IMR-90 (cell line): ENCODE results near the gene IL36G. TPM values are rescaled to one million over a fixed set of nuclear protein-coding genes. Genes with fewer than 3 reads are reported as not detected.

Experiments
- ATAC-seq: fragments of 200-7000 bp; cut with Tn5 transposase; 2 replicates; pipeline ENCODE4 v1.9.1; 2020; ENCODE audit warnings: low read depth, mild to moderate bottlenecking, moderate library complexity
- BruUV-seq: library from RNA; stranded (reverse); fragments of 400-500 nt; replicated peaks from 2 replicates; lab custom pipeline; 2021; lab: Mats Ljungman, UMichigan
- CTCF ChIA-PET: fragments of 300-600 bp; formaldehyde crosslinking; extraction: SDS; loops from one replicate; lab custom pipeline; 2021; ENCODE audit warnings: antibody characterized with exemption; lab: Yijun Ruan, JAX
- POLR2A ChIA-PET: fragments of 300-600 bp; sonication (Branson Sonifier 250); formaldehyde crosslinking; loops from one replicate; lab custom pipeline; 2022; ENCODE audit warnings: antibody characterized with exemption; ENCODE audit not compliant: unreplicated experiment; lab: Charles Lee
- DNase-seq: peaks from one replicate; pipeline ENCODE4 v3.0.0; 2013
- H2AFZ ChIP-seq: replicated peaks from 2 replicates; pipeline ENCODE3; 2013; ENCODE audit warnings: low read length, mild to moderate bottlenecking; ENCODE audit not compliant: poor library complexity
- H2AK5ac ChIP-seq: 2 replicates; pipeline ENCODE4 v1.6.1; 2013; ENCODE audit warnings: low read depth, low read length, inconsistent platforms
- H2AK9ac ChIP-seq: replicated peaks from 2 replicates; pipeline ENCODE3; 2013; ENCODE audit warnings: mild to moderate bottlenecking, low read depth, low read length, moderate library complexity; ENCODE audit not compliant: poor library complexity
- H2BK120ac ChIP-seq: 2 replicates; pipeline ENCODE4 v1.6.1; 2013; ENCODE audit warnings: low read depth, low read length, inconsistent platforms
- H2BK15ac ChIP-seq: 3 replicates; pipeline ENCODE4 v1.6.1; 2013; ENCODE audit warnings: low read depth, low read length, inconsistent platforms
- H2BK20ac ChIP-seq: 2 replicates; pipeline ENCODE4 v1.6.1; 2013; ENCODE audit warnings: low read depth, mild to moderate bottlenecking, inconsistent platforms, low read length, moderate library complexity
- H2BK5ac ChIP-seq: 2 replicates; pipeline ENCODE4 v1.6.1; 2013; ENCODE audit warnings: mild to moderate bottlenecking, low read depth, low read length, inconsistent platforms; ENCODE audit not compliant: poor library complexity, severe bottlenecking
- H3K14ac ChIP-seq: replicated peaks from 2 replicates; pipeline ENCODE4 v1.6.1; 2013; ENCODE audit warnings: low read depth, low read length, inconsistent platforms
- H3K18ac ChIP-seq: 2 replicates; pipeline ENCODE4 v1.6.1; 2013; ENCODE audit warnings: low read depth, low read length, control low read depth
- H3K23ac ChIP-seq: 2 replicates; pipeline ENCODE4 v1.6.1; 2013; ENCODE audit warnings: low read depth, low read length, inconsistent platforms
- H3K27ac ChIP-seq: 2 replicates; pipeline ENCODE4 v1.5.1; 2013; ENCODE audit warnings: mild to moderate bottlenecking, control low read depth, low read length; ENCODE audit not compliant: insufficient read depth
- H3K27me3 ChIP-seq: 2 replicates; pipeline ENCODE4 v1.6.1; 2013; ENCODE audit warnings: low read length; ENCODE audit not compliant: control insufficient read depth, insufficient read depth
- H3K36me3 ChIP-seq: 2 replicates; pipeline ENCODE4 v1.6.1; 2013; ENCODE audit warnings: low read length, mixed read lengths; ENCODE audit not compliant: control insufficient read depth, insufficient read depth
- H3K4ac ChIP-seq: 2 replicates; pipeline ENCODE4 v1.6.1; 2013; ENCODE audit warnings: low read depth, low read length, inconsistent platforms
- H3K4me1 ChIP-seq: 2 replicates; pipeline ENCODE4 v1.6.1; 2013; ENCODE audit warnings: low read length, mixed read lengths; ENCODE audit not compliant: control insufficient read depth, insufficient read depth
- H3K4me2 ChIP-seq: 2 replicates; pipeline ENCODE4 v1.6.1; 2013; ENCODE audit warnings: low read depth, mild to moderate bottlenecking, control low read depth, low read length, moderate library complexity
- H3K4me3 ChIP-seq: 2 replicates; pipeline ENCODE4 v1.5.1; 2013; ENCODE audit warnings: low read depth, mild to moderate bottlenecking, control low read depth, low read length, moderate library complexity; ENCODE audit not compliant: insufficient read depth
- H3K56ac ChIP-seq: 2 replicates; pipeline ENCODE4 v1.6.1; 2013; ENCODE audit warnings: low read length, inconsistent platforms; ENCODE audit not compliant: insufficient read depth; ENCODE audit errors: extremely low read depth
- H3K79me1 ChIP-seq, 2 experiments: 2 replicates each; pipeline ENCODE4 v1.6.1; 2013; ENCODE audit warnings: low read length in 2 of 2, inconsistent platforms in 1 of 2, low read depth in 1 of 2
- H3K9ac ChIP-seq: 2 replicates; pipeline ENCODE4 v1.6.1; 2013; ENCODE audit warnings: low read depth, low read length, control low read depth
- H3K9me1 ChIP-seq: 2 replicates; pipeline ENCODE4 v1.6.1; 2013; ENCODE audit warnings: low read length, inconsistent platforms; ENCODE audit not compliant: insufficient read depth
- H3K9me3 ChIP-seq: 2 replicates; pipeline ENCODE4 v1.6.1; 2013; ENCODE audit warnings: low read length; ENCODE audit not compliant: control insufficient read depth, insufficient read depth
- H4K20me1 ChIP-seq: 2 replicates; pipeline ENCODE4 v1.6.1; 2013; ENCODE audit warnings: low read length, inconsistent platforms; ENCODE audit not compliant: insufficient read depth
- H4K5ac ChIP-seq: 2 replicates; pipeline ENCODE4 v1.6.1; 2013; ENCODE audit warnings: mild to moderate bottlenecking, low read depth, low read length, control low read depth
- H4K8ac ChIP-seq, 2 experiments: 2 replicates each; pipeline ENCODE4 v1.6.1; 2013; ENCODE audit warnings: low read depth in 2 of 2, low read length in 2 of 2, control low read depth in 1 of 2, inconsistent platforms in 1 of 2
- H4K91ac ChIP-seq: 2 replicates; pipeline ENCODE4 v1.6.1; 2013; ENCODE audit warnings: low read depth, low read length, inconsistent platforms; ENCODE audit not compliant: insufficient read depth
- CHD1 ChIP-seq: IDR thresholded peaks from 2 replicates; pipeline ENCODE4 v1.6.1; 2012; ENCODE audit warnings: low read depth, low read length, improper control_type of control experiment
- CTCF ChIP-seq: conservative IDR thresholded peaks from 2 replicates; pipeline ENCODE4 v1.5.1; 2012; ENCODE audit warnings: mild to moderate bottlenecking, low read depth, low read length, improper control_type of control experiment
- POLR2A ChIP-seq: IDR thresholded peaks from 2 replicates; pipeline ENCODE4 v1.6.1; 2012; ENCODE audit warnings: mild to moderate bottlenecking, low read depth, low read length
- RAD21 ChIP-seq: IDR thresholded peaks from 2 replicates; pipeline ENCODE4 v1.6.1; 2012; ENCODE audit warnings: low read length, improper control_type of control experiment
- WGBS, 2 experiments: methylation state at CpG; one replicate each; pipeline versions ENCODE4 v1.1.5 to v1.1.7; 2013; ENCODE audit warnings: missing lambda C conversion rate in 2 of 2; ENCODE audit not compliant: insufficient read length in 1 of 2; ENCODE audit errors: extremely low coverage in 2 of 2; 5-methylcytosine and 5-hydroxymethylcytosine counted together
- dilution Hi-C: fragments of 300-500 bp; cut with HindIII; formaldehyde crosslinking; loops from one replicate; pipeline ENCODE4 v1.14.3; 2018; ENCODE audit warnings: low sequenced_read_pairs; ENCODE audit not compliant: unreplicated experiment
- in situ Hi-C: fragments of 300-500 bp; cut with MboI; formaldehyde crosslinking; loops from 3 replicates; pipeline ENCODE4 v1.14.3; 2019; ENCODE audit warnings: low sequenced_read_pairs, inconsistent platforms, mixed read lengths
- intact Hi-C: fragments of 100-400 bp; cut with micrococcal nuclease; formaldehyde crosslinking; loops from 2 replicates; pipeline ENCODE4 v1.10.0; 2022
- polyA plus RNA-seq, 3 experiments: library from polyadenylated mRNA; depleted of rRNA; stranded (reverse); fragments of >200 nt; gene quantifications; 2 replicates each; pipeline ENCODE4 v1.2.3, GENCODE V29; 2012; ENCODE audit warnings: low replicate concordance in 1 of 3
- total RNA-seq: library from RNA; depleted of rRNA; stranded (reverse); fragments of >200 nt; gene quantifications from 2 replicates; pipeline ENCODE4 v1.2.3, GENCODE V29; 2012

IL36G gene
- total and polyA plus RNA-seq, 2 of the 4 experiments (the other 2 are of a cell fraction) = not detected

GRCh38 chr2:112946086-112946485, 31.7 kb upstream of the IL36G start:
- CTCF ChIA-PET = no interaction called here
- dilution Hi-C loops (no loop called here), in situ Hi-C loops (loop anchor here (5.0 to 10.0 kb wide), 2 partner anchors 194 to 321 kb away; no protein-coding TSS in a partner anchor), intact Hi-C loops (loop anchor here (10.0 kb wide), 1 partner anchor 321 kb away; no protein-coding TSS in a partner anchor)
- no peak overlapping the region for H4K8ac ChIP-seq
- no peak overlapping the region for H3K9ac ChIP-seq
- no peaks in the 10 kb centered on the region for H4K20me1 ChIP-seq
- no peak overlapping the region for H3K23ac ChIP-seq
- TF ChIP-seq CTCF = no peak
- TF ChIP-seq CHD1 = no peak
- TF ChIP-seq RAD21 = no peak
- TF ChIP-seq POLR2A = no peak
- peaks cover 21% of the 10 kb centered on the region for H3K27me3 ChIP-seq
- H3K4me3 ChIP-seq = no peak overlapping the region
- no peak overlapping the region for H3K27ac ChIP-seq
- DNase-seq = no peak
- H4K91ac ChIP-seq = no peak overlapping the region
- peaks cover 12% of the 10 kb centered on the region for H3K9me3 ChIP-seq
- no peak overlapping the region for H2BK20ac ChIP-seq
- no peak overlapping the region for H2BK5ac ChIP-seq
- 15% methylated on average over 2 of the region's 2 CpGs; no CpG with 5 or more reads in 1 of the 2 experiments for WGBS, 2 experiments
- no peak overlapping the region for H2AK5ac ChIP-seq
- no peaks in the 10 kb centered on the region for H3K36me3 ChIP-seq
- no peak overlapping the region for H2BK15ac ChIP-seq
- no peak overlapping the region for H3K56ac ChIP-seq
- H3K4me2 ChIP-seq = no peak overlapping the region
- H2AFZ ChIP-seq = no peak overlapping the region
- H3K9me1 ChIP-seq = no peaks in the 10 kb centered on the region
- POLR2A ChIA-PET = no interaction called here
- no peak overlapping the region for H3K18ac ChIP-seq
- no peak overlapping the region for H2AK9ac ChIP-seq
- no peaks in the 10 kb centered on the region for H3K4me1 ChIP-seq
- no peak for ATAC-seq
- no peaks in the 10 kb centered on the region for H3K79me1 ChIP-seq
- no TSS peak for BruUV-seq
- H3K14ac ChIP-seq = no peak overlapping the region
- H3K4ac ChIP-seq = no peak overlapping the region
- no peak overlapping the region for H2BK120ac ChIP-seq
- H4K5ac ChIP-seq = no peak overlapping the region
